GM12872 (cell line): Measurements from ENCODE around the gene KARS1.

Source experiments
- CTCF ChIP-seq: IDR thresholded peaks from 3 replicates; pipeline ENCODE4 v1.5.1; 2011; ENCODE audit warnings: low read depth, mild to moderate bottlenecking, low read length, moderate library complexity; ENCODE audit not compliant: insufficient read depth

The KARS1 gene

GRCh38 chr16:75640598-75640997 is 6.9 kb downstream of the KARS1 start:
- TF ChIP-seq CTCF = no peak

- no peak for TF ChIP-seq CTCF
Observed at GRCh38 chr16:75635036-75635435, 12.4 kb downstream of the KARS1 start.

- no peak for TF ChIP-seq CTCF
Observed at GRCh38 chr16:75632857-75633256, 14.6 kb downstream of the KARS1 start.

- TF ChIP-seq CTCF = no peak
Observed at GRCh38 chr16:75630052-75630451, 17.4 kb downstream of the KARS1 start.

- TF ChIP-seq CTCF = no peak
Observed at GRCh38 chr16:75629132-75629531, 18.3 kb downstream of the KARS1 start.

GRCh38 chr16:75628351-75628750 is 19.1 kb downstream of the KARS1 start:
- TF ChIP-seq CTCF = no peak

GRCh38 chr16:75627851-75628250 is 19.6 kb downstream of the KARS1 start:
- TF ChIP-seq CTCF = no peak

GRCh38 chr16:75626806-75627205 is 20.7 kb downstream of the KARS1 start:
- TF ChIP-seq CTCF = no peak
